Neural cell (in vitro differentiated cells): ENCODE results near the gene SCARB1.

Experiments
- CTCF ChIP-seq: fragments of 450-650 bp; IDR thresholded peaks from 2 replicates; pipeline ENCODE4 v1.5.1; 2014; ENCODE audit warnings: antibody characterized with exemption, mild to moderate bottlenecking, moderate library complexity; ENCODE audit not compliant: poor library complexity, severe bottlenecking
- EP300 ChIP-seq: fragments of 450-650 bp; conservative IDR thresholded peaks from 2 replicates; pipeline ENCODE4 v1.6.1; 2014; ENCODE audit warnings: antibody characterized with exemption, mild to moderate bottlenecking, moderate library complexity; ENCODE audit not compliant: poor library complexity, severe bottlenecking
- EZH2 ChIP-seq: fragments of 200-600, 300-800 bp; shearing (Covaris generic), sonication (generic); IDR thresholded peaks from 2 replicates; pipeline ENCODE4 v1.6.1; 2014; ENCODE audit warnings: antibody characterized with exemption, low read length, borderline replicate concordance, mild to moderate bottlenecking; ENCODE audit not compliant: insufficient read depth, poor library complexity, severe bottlenecking
- MXI1 ChIP-seq: fragments of 450-650 bp; conservative IDR thresholded peaks from 2 replicates; pipeline ENCODE4 v1.6.1; 2014; ENCODE audit warnings: antibody characterized with exemption, mild to moderate bottlenecking; ENCODE audit not compliant: poor library complexity, severe bottlenecking
- POLR2AphosphoS5 ChIP-seq: IDR thresholded peaks from 2 replicates; pipeline ENCODE4 v1.6.1; 2012
- RAD21 ChIP-seq: fragments of 450-650 bp; conservative IDR thresholded peaks from 2 replicates; pipeline ENCODE4 v1.6.1; 2014; ENCODE audit warnings: antibody characterized with exemption, mild to moderate bottlenecking, moderate library complexity
- REST ChIP-seq: IDR thresholded peaks from 2 replicates; pipeline ENCODE4 v1.6.1; 2012; ENCODE audit warnings: borderline replicate concordance
- TAF1 ChIP-seq: IDR thresholded peaks from 2 replicates; pipeline ENCODE4 v1.6.1; 2012; ENCODE audit warnings: low read depth

GRCh38 chr12:124750149-124750656 lies 113.5 kb downstream of the SCARB1 start:
- TF ChIP-seq CTCF (no peak), REST (no peak), EP300 (no peak), RAD21 (no peak), TAF1 (no peak), MXI1 (no peak), EZH2 (no peak), POLR2AphosphoS5 (no peak)
